Nephron (organoid): Measurements from ENCODE around the gene NEK10.

Experiments used
- H3K27ac Mint-ChIP-seq, 3 experiments: 2 replicates each; pipeline ENCODE4 v1.8.0; 2020; ENCODE audit warnings: mixed read lengths in 3 of 3, mild to moderate bottlenecking in 2 of 3, moderate library complexity in 1 of 3
- H3K27me3 Mint-ChIP-seq: 2 replicates; pipeline ENCODE4 v1.8.0; 2021; ENCODE audit warnings: low read depth, mild to moderate bottlenecking, moderate library complexity, mixed read lengths
- H3K36me3 Mint-ChIP-seq: 2 replicates; pipeline ENCODE4 v1.8.0; 2020; ENCODE audit warnings: low read depth, mixed read lengths
- H3K4me1 Mint-ChIP-seq: 2 replicates; pipeline ENCODE4 v1.8.0; 2020; ENCODE audit warnings: mixed read lengths
- H3K4me3 Mint-ChIP-seq, 3 experiments: 2 replicates each; pipeline ENCODE4 v1.8.0; 2020; ENCODE audit warnings: mild to moderate bottlenecking in 3 of 3, mixed read lengths in 3 of 3, moderate library complexity in 2 of 3
- H3K9me3 Mint-ChIP-seq: 2 replicates; pipeline ENCODE4 v1.8.0; 2020; ENCODE audit warnings: mixed read lengths
- TF ChIP-seq, protein P1 (sequence below), 3 experiments: fragments of 200-600 bp; sonication (generic); IDR thresholded peaks; one replicate each; pipeline ENCODE4 v1.5.0; 2021; ENCODE audit warnings: antibody characterized with exemption in 3 of 3; ENCODE audit not compliant: unreplicated experiment in 3 of 3

Gene NEK10

DNA sequence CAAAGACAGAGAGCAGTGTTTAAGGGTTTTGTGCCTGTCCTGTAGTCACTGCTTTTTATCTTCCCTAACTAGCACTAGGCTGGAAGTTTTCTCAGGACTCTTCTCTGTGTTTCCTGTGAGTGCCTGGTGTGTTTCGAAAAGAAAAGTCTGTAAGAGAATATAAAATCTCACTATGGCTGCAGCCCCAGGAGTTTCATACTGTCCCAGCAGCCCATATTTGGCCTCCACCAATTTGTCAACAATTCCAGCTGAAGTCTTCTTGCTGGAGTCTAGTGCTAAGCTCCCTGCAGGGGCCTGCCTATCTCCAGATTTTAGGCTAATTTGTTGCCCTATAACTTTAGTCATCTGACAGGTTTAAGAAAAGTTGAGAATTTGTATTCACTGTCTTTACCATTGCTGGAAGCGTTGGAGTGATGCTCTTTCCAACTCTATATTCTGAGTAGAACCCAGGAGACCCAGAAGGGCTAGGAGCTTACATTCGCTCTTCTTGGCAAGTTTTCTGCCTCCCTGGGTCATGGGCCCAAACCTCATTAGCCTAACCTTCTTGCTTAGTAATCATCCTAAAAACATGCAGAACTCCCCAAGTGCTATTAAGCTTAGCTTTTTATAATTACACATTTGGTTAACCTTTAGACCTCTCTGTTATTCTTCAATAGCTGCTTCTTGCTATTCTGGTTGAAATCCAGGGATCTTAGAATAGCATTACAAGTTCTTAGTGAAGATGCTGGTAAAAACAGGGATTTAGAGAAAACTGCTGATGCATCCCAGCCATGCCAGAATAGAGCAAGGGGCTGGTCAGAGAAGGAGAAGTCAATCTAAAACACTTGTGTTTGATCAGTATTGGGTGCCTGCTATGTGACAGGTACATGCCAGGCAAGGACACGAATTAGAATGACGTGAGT is 283.1 kb downstream of the NEK10 start:
- Mint-ChIP-seq H3K4me1 (peaks cover 47% of the 10 kb centered on the region), H3K27ac (peak overlapping the region in 1 of 3 experiments; percentile 39), H3K4me3 (no peak overlapping the region), H3K27me3 (no peaks in the 10 kb centered on the region), H3K36me3 (no peaks in the 10 kb centered on the region), H3K9me3 (no peaks in the 10 kb centered on the region)
- TF ChIP-seq, protein P1, sequence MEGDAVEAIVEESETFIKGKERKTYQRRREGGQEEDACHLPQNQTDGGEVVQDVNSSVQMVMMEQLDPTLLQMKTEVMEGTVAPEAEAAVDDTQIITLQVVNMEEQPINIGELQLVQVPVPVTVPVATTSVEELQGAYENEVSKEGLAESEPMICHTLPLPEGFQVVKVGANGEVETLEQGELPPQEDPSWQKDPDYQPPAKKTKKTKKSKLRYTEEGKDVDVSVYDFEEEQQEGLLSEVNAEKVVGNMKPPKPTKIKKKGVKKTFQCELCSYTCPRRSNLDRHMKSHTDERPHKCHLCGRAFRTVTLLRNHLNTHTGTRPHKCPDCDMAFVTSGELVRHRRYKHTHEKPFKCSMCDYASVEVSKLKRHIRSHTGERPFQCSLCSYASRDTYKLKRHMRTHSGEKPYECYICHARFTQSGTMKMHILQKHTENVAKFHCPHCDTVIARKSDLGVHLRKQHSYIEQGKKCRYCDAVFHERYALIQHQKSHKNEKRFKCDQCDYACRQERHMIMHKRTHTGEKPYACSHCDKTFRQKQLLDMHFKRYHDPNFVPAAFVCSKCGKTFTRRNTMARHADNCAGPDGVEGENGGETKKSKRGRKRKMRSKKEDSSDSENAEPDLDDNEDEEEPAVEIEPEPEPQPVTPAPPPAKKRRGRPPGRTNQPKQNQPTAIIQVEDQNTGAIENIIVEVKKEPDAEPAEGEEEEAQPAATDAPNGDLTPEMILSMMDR (IDR thresholded peaks at IDR 0.05; ENCODE audit: unreplicated experiment in 3 of 3): no peak

DNA sequence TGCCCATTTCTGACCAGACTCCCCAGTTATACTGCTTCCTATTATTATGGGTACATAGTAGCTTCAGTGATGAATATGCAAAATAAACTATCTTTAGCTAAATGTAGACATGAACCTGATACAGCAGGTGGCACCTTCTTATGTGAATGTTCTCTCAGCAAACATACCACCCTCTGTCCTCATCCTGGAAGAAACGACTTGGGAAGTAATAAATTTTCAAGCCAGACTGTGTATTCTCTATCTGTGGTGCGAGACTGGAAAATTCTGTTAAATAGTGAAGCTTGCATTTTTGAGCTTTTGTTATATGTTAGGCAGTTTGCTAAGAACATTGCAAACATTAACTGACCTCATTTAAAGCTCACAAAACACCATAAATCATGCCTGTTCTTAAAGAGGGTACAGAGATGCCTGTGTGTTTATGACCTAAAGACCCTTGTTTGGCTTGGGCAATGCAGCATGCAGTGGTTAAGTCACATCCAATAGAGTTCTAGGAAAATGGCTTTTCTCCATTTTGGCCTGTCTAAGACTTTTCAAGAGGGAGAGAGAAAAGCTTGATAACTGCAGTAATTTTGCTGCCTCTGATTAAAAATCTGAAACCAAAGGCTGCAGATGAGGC is 287.1 kb downstream of the NEK10 start:
- H3K4me3 Mint-ChIP-seq: no peak overlapping the region
- H3K27ac Mint-ChIP-seq: peak overlapping the region in 2 of 3 experiments; percentile 35 to 42
- TF ChIP-seq, protein P1 (IDR thresholded peaks at IDR 0.05; ENCODE audit: unreplicated experiment in 3 of 3): no peak
- no peaks in the 10 kb centered on the region for H3K9me3 Mint-ChIP-seq
- no peaks in the 10 kb centered on the region for H3K36me3 Mint-ChIP-seq
- peaks cover 3% of the 10 kb centered on the region for H3K27me3 Mint-ChIP-seq
- peaks cover 66% of the 10 kb centered on the region for H3K4me1 Mint-ChIP-seq

DNA sequence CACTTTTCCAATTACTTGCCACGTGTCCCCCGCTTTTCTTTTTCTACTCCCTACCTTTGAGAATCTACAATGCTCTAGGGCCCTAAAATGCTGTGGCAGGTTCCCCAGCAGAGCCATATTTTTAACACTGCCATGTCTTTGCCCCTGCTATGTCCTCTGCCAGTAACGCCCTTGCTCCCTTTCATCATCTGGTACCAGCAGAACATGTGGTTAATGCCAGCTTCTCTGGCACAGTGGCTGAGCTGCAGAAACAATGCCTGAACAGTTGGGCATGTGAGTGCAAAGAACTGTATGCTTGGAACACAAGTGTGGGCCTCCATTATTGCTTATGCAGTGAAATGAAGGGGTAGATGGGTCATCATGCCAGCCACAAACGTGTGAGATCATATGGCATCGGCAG is 287.6 kb downstream of the NEK10 start:
- TF ChIP-seq, protein P1 (IDR thresholded peaks at IDR 0.05; ENCODE audit: unreplicated experiment in 3 of 3): no peak

DNA sequence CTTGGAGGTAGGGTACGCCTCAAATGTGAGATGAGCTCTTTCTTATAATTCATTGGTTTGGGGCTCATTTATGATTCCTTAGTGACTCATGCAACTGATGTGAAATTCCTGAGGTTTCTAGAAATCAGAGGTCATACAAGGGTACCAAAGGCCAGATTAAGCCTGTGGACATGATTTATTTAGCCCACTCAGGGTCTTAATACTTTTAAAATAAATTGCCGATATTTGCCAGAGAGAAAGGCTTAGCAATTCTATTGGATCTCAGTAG is 289.0 kb downstream of the NEK10 start:
- TF ChIP-seq, protein P1 (IDR thresholded peaks at IDR 0.05; ENCODE audit: unreplicated experiment in 3 of 3): no peak
- Mint-ChIP-seq H3K27me3 (peaks cover 3% of the 10 kb centered on the region), H3K36me3 (no peaks in the 10 kb centered on the region), H3K4me3 (no peak overlapping the region), H3K27ac (peak overlapping the region; percentile 42 to 92 (median 63)), H3K4me1 (peaks cover 60% of the 10 kb centered on the region), H3K9me3 (no peaks in the 10 kb centered on the region)

More for the DNA sequence above, 287.6 kb downstream of the NEK10 start:
- Mint-ChIP-seq H3K36me3 (no peaks in the 10 kb centered on the region), H3K4me1 (peaks cover 70% of the 10 kb centered on the region), H3K27ac (peak overlapping the region in 2 of 3 experiments; percentile 35 to 42), H3K27me3 (peaks cover 3% of the 10 kb centered on the region), H3K4me3 (no peak overlapping the region), H3K9me3 (no peaks in the 10 kb centered on the region)

DNA sequence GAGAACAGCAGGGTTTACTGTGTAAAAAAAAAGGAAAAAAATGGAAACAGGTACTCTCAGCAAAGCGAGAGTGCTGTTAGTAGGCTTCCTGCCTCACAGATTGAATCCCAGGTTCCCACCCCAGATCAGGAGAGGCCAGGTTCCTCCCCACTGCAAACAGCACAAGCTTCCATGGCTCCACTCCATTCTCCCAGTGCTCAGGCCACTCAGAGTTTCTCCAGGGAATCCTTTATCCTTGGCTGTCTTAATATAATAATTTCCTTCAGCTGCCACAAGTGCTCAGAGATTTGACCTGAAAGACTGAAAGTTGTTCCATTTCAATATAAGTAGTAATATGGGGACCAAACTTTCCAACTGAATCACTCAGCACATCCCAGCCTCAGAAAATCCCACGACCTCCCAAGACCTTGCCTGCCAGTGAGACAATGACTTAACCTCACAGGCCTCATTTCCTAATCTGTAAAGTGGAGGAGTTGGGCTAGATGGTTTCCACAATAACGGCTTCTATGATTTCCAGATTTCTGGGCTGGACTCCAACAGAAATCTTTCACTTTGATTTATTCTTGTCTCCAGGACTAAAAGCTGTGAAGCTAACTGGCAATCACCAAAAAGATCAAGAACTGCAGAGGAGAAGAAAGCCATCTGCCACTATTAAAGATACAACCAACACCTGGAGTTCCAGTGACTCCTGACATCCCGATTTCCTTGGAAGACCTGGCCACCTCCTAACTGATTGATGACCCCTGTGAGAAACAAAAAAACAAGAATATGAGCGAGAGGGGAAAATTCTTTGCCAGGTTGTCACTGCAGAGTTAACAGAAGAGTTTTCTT is 289.5 kb downstream of the NEK10 start:
- H3K27me3 Mint-ChIP-seq: peaks cover 3% of the 10 kb centered on the region
- H3K4me3 Mint-ChIP-seq: no peak overlapping the region
- no peaks in the 10 kb centered on the region for H3K36me3 Mint-ChIP-seq
- H3K9me3 Mint-ChIP-seq: no peaks in the 10 kb centered on the region
- TF ChIP-seq, protein P1 (IDR thresholded peaks at IDR 0.05; ENCODE audit: unreplicated experiment in 3 of 3): no peak
- peaks cover 64% of the 10 kb centered on the region for H3K4me1 Mint-ChIP-seq
- peak overlapping the region; percentile 42 to 92 (median 63) for H3K27ac Mint-ChIP-seq
